ENCODE measurements around the gene MATK. TPM values are rescaled to one million over a fixed set of nuclear protein-coding genes. Genes with fewer than 3 reads are reported as not detected.

Gene MATK
- total RNA-seq, 1 donor from 2014 or later, result 0.50 TPM

GRCh38 chr19:3753631-3754410, 32.4 kb downstream of the MATK start:
- no peak overlapping the region for H3K4me3 ChIP-seq (ENCODE audit: low read depth, low read length)
- DNase-seq (ENCODE audit: low read depth), result no peak
- H3K36me3 ChIP-seq (ENCODE audit: control insufficient read depth, insufficient read depth, low read length), result no peaks in the 10 kb centered on the region
- no peaks in the 10 kb centered on the region for H3K27me3 ChIP-seq (ENCODE audit: control insufficient read depth, insufficient read depth, low read length)
- TF ChIP-seq CTCF (IDR thresholded peaks at IDR 0.05; ENCODE audit: insufficient read depth, low read length, poor library complexity, severe bottlenecking), result no peak

GRCh38 chr19:3752492-3752891, 33.7 kb downstream of the MATK start:
- no peak for TF ChIP-seq CTCF (IDR thresholded peaks at IDR 0.05; ENCODE audit: insufficient read depth, low read length, poor library complexity, severe bottlenecking)
- DNase-seq (ENCODE audit: low read depth), result no peak
- H3K4me3 ChIP-seq (ENCODE audit: low read depth, low read length), result no peak overlapping the region
- no peaks in the 10 kb centered on the region for H3K36me3 ChIP-seq (ENCODE audit: control insufficient read depth, insufficient read depth, low read length)
- H3K27me3 ChIP-seq (ENCODE audit: control insufficient read depth, insufficient read depth, low read length), result peaks cover 2% of the 10 kb centered on the region

GRCh38 chr19:3751236-3751635, 34.9 kb downstream of the MATK start:
- no peaks in the 10 kb centered on the region for H3K36me3 ChIP-seq (ENCODE audit: control insufficient read depth, insufficient read depth, low read length)
- H3K4me3 ChIP-seq (ENCODE audit: low read depth, low read length), result no peak overlapping the region
- no peak for DNase-seq (ENCODE audit: low read depth)
- no peak for TF ChIP-seq CTCF (IDR thresholded peaks at IDR 0.05; ENCODE audit: insufficient read depth, low read length, poor library complexity, severe bottlenecking)
- H3K27me3 ChIP-seq (ENCODE audit: control insufficient read depth, insufficient read depth, low read length), result peaks cover 6% of the 10 kb centered on the region

- Histone ChIP-seq H3K36me3 (ENCODE audit: control insufficient read depth, insufficient read depth, low read length) (no peaks in the 10 kb centered on the region), H3K27me3 (ENCODE audit: control insufficient read depth, insufficient read depth, low read length) (peaks cover 9% of the 10 kb centered on the region), H3K4me3 (ENCODE audit: low read depth, low read length) (no peak overlapping the region)
- no peak for TF ChIP-seq CTCF (IDR thresholded peaks at IDR 0.05; ENCODE audit: insufficient read depth, low read length, poor library complexity, severe bottlenecking)
- no peak for DNase-seq (ENCODE audit: low read depth)
These were observed 36.0 kb downstream of the MATK start for GRCh38 chr19:3750211-3750610.

- H3K4me3 ChIP-seq (ENCODE audit: low read depth, low read length), result no peak overlapping the region
- DNase-seq (ENCODE audit: low read depth), result no peak
- H3K27me3 ChIP-seq (ENCODE audit: control insufficient read depth, insufficient read depth, low read length), result peaks cover 9% of the 10 kb centered on the region
- TF ChIP-seq CTCF (IDR thresholded peaks at IDR 0.05; ENCODE audit: insufficient read depth, low read length, poor library complexity, severe bottlenecking), result no peak
- H3K36me3 ChIP-seq (ENCODE audit: control insufficient read depth, insufficient read depth, low read length), result no peaks in the 10 kb centered on the region
These were observed 37.2 kb downstream of the MATK start for GRCh38 chr19:3748965-3749364.

All from kidney epithelial cell (primary cell).